NCI-H1048 (cell line): Measurements from ENCODE around the gene MYO18B.

ENCODE experiments used
- DNase-seq: peaks from one replicate; lab custom pipeline; 2025; lab: John Stamatoyannopoulos, UW

MYO18B gene

GRCh38 chr22:25908212-25908611, 166.2 kb downstream of the MYO18B start:
- no peak for DNase-seq

- no peak for DNase-seq
These were observed 166.8 kb downstream of the MYO18B start for GRCh38 chr22:25908755-25909154.

GRCh38 chr22:25909614-25910387, 167.8 kb downstream of the MYO18B start:
- no peak for DNase-seq

GRCh38 chr22:25911243-25911972, 169.4 kb downstream of the MYO18B start:
- no peak for DNase-seq

- DNase-seq, result no peak
These were observed 177.5 kb downstream of the MYO18B start for GRCh38 chr22:25919452-25919851.

GRCh38 chr22:25922141-25922540, 180.2 kb downstream of the MYO18B start:
- DNase-seq, result no peak

GRCh38 chr22:25923914-25924313, 181.9 kb downstream of the MYO18B start:
- DNase-seq, result no peak

GRCh38 chr22:25928038-25928437, 186.1 kb downstream of the MYO18B start:
- no peak for DNase-seq

- no peak for DNase-seq
These were observed 187.4 kb downstream of the MYO18B start for GRCh38 chr22:25929321-25929878.

- DNase-seq, result no peak
These were observed 188.1 kb downstream of the MYO18B start for GRCh38 chr22:25930083-25930482.

- DNase-seq, result no peak
These were observed 188.9 kb downstream of the MYO18B start for GRCh38 chr22:25930788-25931310.

GRCh38 chr22:25933158-25933788, 191.3 kb downstream of the MYO18B start:
- DNase-seq, result no peak

- DNase-seq, result no peak
These were observed 193.5 kb downstream of the MYO18B start for GRCh38 chr22:25935266-25936058.

- DNase-seq, result no peak
These were observed 196.2 kb downstream of the MYO18B start for GRCh38 chr22:25938151-25938550.

- DNase-seq, result no peak
These were observed 197.4 kb downstream of the MYO18B start for GRCh38 chr22:25939384-25939783.

- DNase-seq, result no peak
These were observed 198.5 kb downstream of the MYO18B start for GRCh38 chr22:25940479-25940878.

- no peak for DNase-seq
These were observed 199.5 kb downstream of the MYO18B start for GRCh38 chr22:25941365-25941960.

- no peak for DNase-seq
These were observed 200.3 kb downstream of the MYO18B start for GRCh38 chr22:25942115-25942855.

GRCh38 chr22:25942856-25943411, 200.9 kb downstream of the MYO18B start:
- DNase-seq, result no peak

- DNase-seq, result no peak
These were observed 208.1 kb downstream of the MYO18B start for GRCh38 chr22:25950111-25950510.
